ENCODE measurements around the gene HTRA2. TPM values are rescaled to one million over a fixed set of nuclear protein-coding genes. Genes with fewer than 3 reads are reported as not detected.
A peak's percentile ranks its signal among the peaks of the same experiment; 100 is the strongest.

Gene HTRA2
- total and polyA plus RNA-seq, 9 of the 15 experiments (the other 6 are each of a cell fraction or from before 2014, with no cell fraction given), result 54.2 to 71.2 (median 65.8) TPM

DNA sequence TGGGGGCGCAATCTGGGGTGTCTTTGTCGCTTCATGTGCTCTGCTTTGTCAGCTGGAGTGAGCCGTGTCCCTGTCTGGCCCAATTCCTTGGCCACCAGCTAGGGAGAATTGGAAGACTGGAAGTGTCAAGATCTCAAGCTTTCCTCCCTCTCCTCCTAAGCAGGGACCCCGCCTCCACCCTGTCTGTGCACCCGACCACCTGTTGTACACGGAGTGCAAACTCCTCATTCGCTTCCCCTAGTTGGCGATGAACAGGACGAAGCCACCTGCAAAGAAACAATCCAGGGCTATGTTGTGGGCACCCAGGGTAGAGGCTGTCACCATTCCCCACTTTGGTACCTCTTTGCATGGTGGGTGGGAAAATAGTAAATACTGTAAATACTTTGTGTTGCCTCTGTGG, 2.0 kb upstream of the HTRA2 start:
- POLR2A ChIA-PET, result interaction anchor here (1.1 to 1.6 kb wide), 3 partner anchors 10 to 60 kb away, joined by 3 to 5 read pairs (median 5); no protein-coding TSS in a partner anchor
- WGBS (ENCODE audit: insufficient coverage, low coverage, missing lambda C conversion rate), result 91% methylated on average over 6 of the region's 9 CpGs
- TF ChIP-seq, protein P1, sequence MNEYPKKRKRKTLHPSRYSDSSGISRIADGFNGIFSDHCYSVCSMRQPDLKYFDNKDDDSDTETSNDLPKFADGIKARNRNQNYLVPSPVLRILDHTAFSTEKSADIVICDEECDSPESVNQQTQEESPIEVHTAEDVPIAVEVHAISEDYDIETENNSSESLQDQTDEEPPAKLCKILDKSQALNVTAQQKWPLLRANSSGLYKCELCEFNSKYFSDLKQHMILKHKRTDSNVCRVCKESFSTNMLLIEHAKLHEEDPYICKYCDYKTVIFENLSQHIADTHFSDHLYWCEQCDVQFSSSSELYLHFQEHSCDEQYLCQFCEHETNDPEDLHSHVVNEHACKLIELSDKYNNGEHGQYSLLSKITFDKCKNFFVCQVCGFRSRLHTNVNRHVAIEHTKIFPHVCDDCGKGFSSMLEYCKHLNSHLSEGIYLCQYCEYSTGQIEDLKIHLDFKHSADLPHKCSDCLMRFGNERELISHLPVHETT (CRISPR knock-in tag; conservative IDR thresholded peaks at IDR 0.05 in 1 of 2, IDR thresholded peaks at IDR 0.05 in 1 of 2), result no peak
- no peak for TF ChIP-seq ZNF696 (CRISPR knock-in tag; conservative IDR thresholded peaks at IDR 0.05)
- TF ChIP-seq, protein P2, sequence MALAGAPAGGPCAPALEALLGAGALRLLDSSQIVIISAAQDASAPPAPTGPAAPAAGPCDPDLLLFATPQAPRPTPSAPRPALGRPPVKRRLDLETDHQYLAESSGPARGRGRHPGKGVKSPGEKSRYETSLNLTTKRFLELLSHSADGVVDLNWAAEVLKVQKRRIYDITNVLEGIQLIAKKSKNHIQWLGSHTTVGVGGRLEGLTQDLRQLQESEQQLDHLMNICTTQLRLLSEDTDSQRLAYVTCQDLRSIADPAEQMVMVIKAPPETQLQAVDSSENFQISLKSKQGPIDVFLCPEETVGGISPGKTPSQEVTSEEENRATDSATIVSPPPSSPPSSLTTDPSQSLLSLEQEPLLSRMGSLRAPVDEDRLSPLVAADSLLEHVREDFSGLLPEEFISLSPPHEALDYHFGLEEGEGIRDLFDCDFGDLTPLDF (CRISPR knock-in tag; IDR thresholded peaks at IDR 0.05), result no peak
- TF ChIP-seq, protein P3, sequence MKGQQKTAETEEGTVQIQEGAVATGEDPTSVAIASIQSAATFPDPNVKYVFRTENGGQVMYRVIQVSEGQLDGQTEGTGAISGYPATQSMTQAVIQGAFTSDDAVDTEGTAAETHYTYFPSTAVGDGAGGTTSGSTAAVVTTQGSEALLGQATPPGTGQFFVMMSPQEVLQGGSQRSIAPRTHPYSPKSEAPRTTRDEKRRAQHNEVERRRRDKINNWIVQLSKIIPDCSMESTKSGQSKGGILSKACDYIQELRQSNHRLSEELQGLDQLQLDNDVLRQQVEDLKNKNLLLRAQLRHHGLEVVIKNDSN (CRISPR knock-in tag; IDR thresholded peaks at IDR 0.05), result no peak
- TF ChIP-seq PPARD (CRISPR knock-in tag; IDR thresholded peaks at IDR 0.05), result no peak
- TF ChIP-seq KAT2B (IDR thresholded peaks at IDR 0.05; ENCODE audit: low read depth, low read length), result no peak
- TF ChIP-seq ETV5 (CRISPR knock-in tag; IDR thresholded peaks at IDR 0.05; ENCODE audit: low read depth), result no peak

More for the DNA sequence above, 2.0 kb upstream of the HTRA2 start:
- intact Hi-C loops (cut with micrococcal nuclease) (loop anchor here (2.0 kb wide), 1 partner anchor 45 kb away; the partner anchor contains the start of genes CCDC142 and TTC31), in situ Hi-C loops (cut with MboI) (no loop called here)
- Histone ChIP-seq H4K20me1 (replicated peaks; ENCODE audit: control insufficient read depth, insufficient read depth, low read length) (peaks cover 5% of the 10 kb centered on the region; the same call in 1 of the 2 replicates), H3K9me3 (replicated peaks; ENCODE audit: control insufficient read depth, insufficient read depth, low read depth, low read length) (no peaks in the 10 kb centered on the region), H3K9ac (ENCODE audit: insufficient read depth in 1 of 2, low read depth in 2 of 2, low read length in 2 of 2) (peak overlapping the region; percentile 5 to 97; a peak in 3 of 4 replicates), H3K79me2 (ENCODE audit: control insufficient read depth, insufficient read depth, low read length) (peaks cover 52% of the 10 kb centered on the region), H3K27me3 (ENCODE audit: control insufficient read depth in 2 of 2, insufficient read depth in 2 of 2, low read length in 2 of 2) (no peaks in the 10 kb centered on the region), H3K9me1 (ENCODE audit: control insufficient read depth, insufficient read depth, low read length) (peaks cover 3% of the 10 kb centered on the region), H3K4me2 (ENCODE audit: insufficient read depth, low read length) (peak overlapping the region; percentile 96), H3K4me3 (peak overlapping the region; percentile 96), H3K27ac (ENCODE audit: extremely low read depth, low read depth, low read length) (no peak overlapping the region; the same call in 2 of the 3 replicates), H3K4me1 (replicated peaks in 1 of 2; ENCODE audit: control insufficient read depth in 2 of 2, insufficient read depth in 2 of 2, low read length in 2 of 2) (peaks cover 28 to 33% of the 10 kb centered on the region in 2 experiments), H3K36me3 (ENCODE audit: control insufficient read depth, insufficient read depth, low read length) (peaks cover 55% of the 10 kb centered on the region), H2AFZ (ENCODE audit: low read depth, low read length) (no peak overlapping the region)
- BruUV-seq (replicated peaks), result TSS peak; percentile 63
- ATAC-seq, result no peak
- DNase-seq (ENCODE audit: extremely low read depth in 1 of 4, low spot score in 3 of 4), result no peak
- FAIRE-seq, result no peak
- CTCF ChIA-PET (ENCODE audit: low intra/inter-chr PET ratio), result no interaction called here

Measured in K562 (cell line).